Transverse colon (tissue), 4 donors: ENCODE results near the gene NKD2. TPM values are rescaled to one million over a fixed set of nuclear protein-coding genes. Genes with fewer than 3 reads are reported as not detected.

Experiments
- DNase-seq: peaks from one replicate; pipeline ENCODE4 v3.0.0-alpha.2; 2019
- H3K27ac ChIP-seq, 4 donors: fragments of 200-600 bp; sonication (generic); 2 replicates each; pipeline ENCODE4 v1.5.1; 2016 to 2018; ENCODE audit warnings: inconsistent platforms in 4 of 4
- H3K27me3 ChIP-seq: fragments of 200-600 bp; sonication (generic); 2 replicates; pipeline ENCODE4 v1.5.1; 2017; ENCODE audit warnings: inconsistent platforms
- H3K36me3 ChIP-seq, 4 donors: fragments of 200-600 bp; sonication (generic); 2 replicates each; pipeline ENCODE4 v1.5.1; 2017 to 2019; ENCODE audit warnings: inconsistent platforms in 4 of 4
- H3K4me1 ChIP-seq, 4 donors: fragments of 200-600 bp; sonication (generic); 2 replicates each; pipeline ENCODE4 v1.5.1; 2017 to 2020; ENCODE audit warnings: inconsistent platforms in 4 of 4
- H3K4me3 ChIP-seq, 4 donors: fragments of 200-600 bp; sonication (generic); 1 replicate in 1 of 4; 2 replicates in 3 of 4; pipeline versions ENCODE4 v1.5.1 to v1.6.1; 2017 to 2019; ENCODE audit warnings: inconsistent platforms in 4 of 4
- H3K9me3 ChIP-seq, 2 donors: fragments of 200-600 bp; sonication (generic); 2 replicates each; pipeline ENCODE4 v1.5.1; 2017 to 2019; ENCODE audit warnings: inconsistent platforms in 2 of 2
- CTCF ChIP-seq, 5 experiments: fragments of 200-600 bp in 3 of 5; fragments of 450-650 bp in 2 of 5; sonication (generic) in 3 of 5; IDR thresholded peaks; 1 replicate in 2 of 5; 2 replicates in 3 of 5; pipeline ENCODE4 v1.5.1; 2016 to 2017; ENCODE audit warnings: antibody characterized with exemption in 5 of 5, inconsistent platforms in 3 of 5, mild to moderate bottlenecking in 2 of 5, moderate library complexity in 1 of 5
- EP300 ChIP-seq: sonication (generic); formaldehyde crosslinking; IDR thresholded peaks from one replicate; pipeline ENCODE4 v1.6.1; 2017; ENCODE audit warnings: antibody characterized with exemption, low read depth
- POLR2A ChIP-seq: fragments of 450-650 bp; IDR thresholded peaks from one replicate; pipeline ENCODE4 v1.6.1; 2016; ENCODE audit warnings: antibody characterized with exemption, mild to moderate bottlenecking, moderate library complexity
- POLR2AphosphoS5 ChIP-seq, 3 donors: sonication (generic); formaldehyde crosslinking; IDR thresholded peaks; one replicate each; pipeline ENCODE4 v1.6.1; 2016; ENCODE audit warnings: antibody characterized with exemption in 3 of 3
- WGBS, 2 donors: methylation state at CpG; one replicate each; pipeline ENCODE4 v1.1.5; 2018; ENCODE audit warnings: low coverage in 1 of 2; 5-methylcytosine and 5-hydroxymethylcytosine counted together
- in situ Hi-C, 4 donors: fragments of 200-750 bp; cut with MboI; loops; one replicate each; pipeline versions ENCODE4 v1.15.0 to v1.15.1; 2017; ENCODE audit warnings: low sequenced_read_pairs in 3 of 4, low pct_ligation_motif_present in 1 of 4, low pct_unique_long_range_greater_than_20kb in 1 of 4
- intact Hi-C: fragments of 100-400 bp; cut with DNase I; formaldehyde crosslinking; loops from one replicate; pipeline ENCODE4 v1.15.1; 2023; ENCODE audit warnings: low total_unique reads
- total RNA-seq, 4 donors: library from RNA; depleted of rRNA; stranded (reverse); fragments of >200 nt; gene quantifications; one replicate each; pipeline ENCODE4 v1.1.0, GENCODE V29; 2016

Gene NKD2
- total RNA-seq, 4 donors from 2014 or later, result 0.41 to 0.80 TPM; not detected in 2

GRCh38 chr5:961002-961710, 47.4 kb upstream of the NKD2 start:
- in situ Hi-C loops (no loop called here), intact Hi-C loops (no loop called here)
- no peak for DNase-seq
- H3K4me3 ChIP-seq, result no peak overlapping the region
- no peak overlapping the region for H3K27ac ChIP-seq
- WGBS, 2 donors, result 60 to 63% methylated on average over 2 to 25 of the region's 27 CpGs
- peaks cover 2 to 22% (median 13%) of the 10 kb centered on the region in 4 donors for H3K4me1 ChIP-seq
- TF ChIP-seq EP300, result no peak
- TF ChIP-seq POLR2A, result no peak
- no peak for TF ChIP-seq POLR2AphosphoS5 (IDR thresholded peaks at IDR 0.05)
- no peak for TF ChIP-seq CTCF (IDR thresholded peaks at IDR 0.05)
- no peaks in the 10 kb centered on the region for H3K9me3 ChIP-seq
- H3K27me3 ChIP-seq, result no peaks in the 10 kb centered on the region
- H3K36me3 ChIP-seq, result no peaks in the 10 kb centered on the region

- H3K9me3 ChIP-seq, result no peaks in the 10 kb centered on the region
- peaks cover 0 to 16% (median 8%) of the 10 kb centered on the region in 4 donors for H3K4me1 ChIP-seq
- H3K4me3 ChIP-seq, result no peak overlapping the region
- H3K36me3 ChIP-seq, result no peaks in the 10 kb centered on the region
- in situ Hi-C loops (no loop called here), intact Hi-C loops (no loop called here)
- no peak overlapping the region for H3K27ac ChIP-seq
- WGBS, 2 donors, result 91% methylated on average over 24 of the region's 24 CpGs; no CpG with 5 or more reads in 1 of the 2 donors
- DNase-seq, result no peak
- no peak for TF ChIP-seq CTCF (IDR thresholded peaks at IDR 0.05)
- no peaks in the 10 kb centered on the region for H3K27me3 ChIP-seq
Observed at GRCh38 chr5:961711-962240, 46.8 kb upstream of the NKD2 start.

GRCh38 chr5:962386-962785, 46.2 kb upstream of the NKD2 start:
- TF ChIP-seq POLR2AphosphoS5 (IDR thresholded peaks at IDR 0.05), result no peak
- no peak overlapping the region for H3K27ac ChIP-seq
- DNase-seq, result no peak
- no peaks in the 10 kb centered on the region for H3K36me3 ChIP-seq
- no peaks in the 10 kb centered on the region for H3K9me3 ChIP-seq
- in situ Hi-C loops, result no loop called here
- no peak overlapping the region for H3K4me3 ChIP-seq
- peaks cover 0 to 10% (median 2%) of the 10 kb centered on the region in 4 donors for H3K4me1 ChIP-seq
- peaks cover 5% of the 10 kb centered on the region for H3K27me3 ChIP-seq
- intact Hi-C loops, result no loop called here
- WGBS, 2 donors, result 88 to 96% methylated on average over 6 to 15 of the region's 15 CpGs

DNA sequence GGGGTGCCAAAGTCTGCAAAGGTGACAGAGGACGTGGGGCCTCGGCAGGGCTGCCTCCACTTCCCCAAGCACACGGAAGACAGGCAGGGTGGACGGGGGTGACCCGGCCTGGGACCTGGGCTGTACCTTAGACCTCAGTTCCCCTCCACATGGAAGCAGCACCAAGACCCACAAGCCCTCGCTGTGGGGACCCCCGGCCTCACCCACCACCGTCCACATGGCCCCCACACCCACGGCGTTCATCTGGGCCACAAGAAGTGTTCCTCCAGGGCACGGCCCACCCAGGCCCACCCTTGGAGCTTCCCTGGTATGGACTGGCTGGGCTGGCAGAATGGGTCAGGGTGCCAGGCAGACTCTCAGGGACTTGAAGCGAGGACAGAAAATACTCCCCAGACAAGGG, 45.8 kb upstream of the NKD2 start:
- Histone ChIP-seq H3K36me3 (no peaks in the 10 kb centered on the region), H3K4me1 (peaks cover 0 to 6% (median 0%) of the 10 kb centered on the region in 4 donors), H3K4me3 (no peak overlapping the region), H3K9me3 (no peaks in the 10 kb centered on the region), H3K27me3 (peaks cover 10% of the 10 kb centered on the region), H3K27ac (peak overlapping the region in 1 of 4 donors; percentile 48)
- in situ Hi-C loops, result no loop called here
- WGBS, 2 donors, result 92% methylated on average over 8 of the region's 12 CpGs; no CpG with 5 or more reads in 1 of the 2 donors
- TF ChIP-seq POLR2A, result no peak
- no peak for TF ChIP-seq CTCF (IDR thresholded peaks at IDR 0.05)
- no peak for TF ChIP-seq POLR2AphosphoS5 (IDR thresholded peaks at IDR 0.05)
- TF ChIP-seq EP300, result no peak
- DNase-seq, result no peak
- intact Hi-C loops, result no loop called here
